Measurements from ENCODE around the gene RUFY3.
"Not testable (repeated sequence)": the region's sequence is repeated elsewhere in the genome, so short reads cannot be mapped to it uniquely, and the experiment has no call there.

DNA sequence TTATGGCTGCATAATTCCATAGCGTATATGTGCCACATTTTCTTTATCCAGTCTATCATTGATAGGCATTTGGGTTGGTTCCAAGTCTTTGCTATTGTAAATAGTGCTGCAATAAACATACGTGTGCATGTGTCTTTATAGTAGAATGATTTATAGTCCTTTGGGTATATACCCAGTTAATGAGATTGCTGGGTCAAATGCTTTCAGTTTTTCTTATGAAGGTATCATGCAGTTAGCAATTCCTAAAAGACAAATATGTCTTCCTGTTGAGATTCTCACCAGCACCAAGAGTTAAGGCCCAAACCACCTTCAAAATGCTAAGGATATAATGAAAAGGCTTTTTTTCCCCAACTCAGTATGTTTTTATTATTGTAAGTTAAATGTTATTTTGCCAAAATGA is 19.2 kb upstream of the RUFY3 start:
- TF ChIP-seq, protein P1, sequence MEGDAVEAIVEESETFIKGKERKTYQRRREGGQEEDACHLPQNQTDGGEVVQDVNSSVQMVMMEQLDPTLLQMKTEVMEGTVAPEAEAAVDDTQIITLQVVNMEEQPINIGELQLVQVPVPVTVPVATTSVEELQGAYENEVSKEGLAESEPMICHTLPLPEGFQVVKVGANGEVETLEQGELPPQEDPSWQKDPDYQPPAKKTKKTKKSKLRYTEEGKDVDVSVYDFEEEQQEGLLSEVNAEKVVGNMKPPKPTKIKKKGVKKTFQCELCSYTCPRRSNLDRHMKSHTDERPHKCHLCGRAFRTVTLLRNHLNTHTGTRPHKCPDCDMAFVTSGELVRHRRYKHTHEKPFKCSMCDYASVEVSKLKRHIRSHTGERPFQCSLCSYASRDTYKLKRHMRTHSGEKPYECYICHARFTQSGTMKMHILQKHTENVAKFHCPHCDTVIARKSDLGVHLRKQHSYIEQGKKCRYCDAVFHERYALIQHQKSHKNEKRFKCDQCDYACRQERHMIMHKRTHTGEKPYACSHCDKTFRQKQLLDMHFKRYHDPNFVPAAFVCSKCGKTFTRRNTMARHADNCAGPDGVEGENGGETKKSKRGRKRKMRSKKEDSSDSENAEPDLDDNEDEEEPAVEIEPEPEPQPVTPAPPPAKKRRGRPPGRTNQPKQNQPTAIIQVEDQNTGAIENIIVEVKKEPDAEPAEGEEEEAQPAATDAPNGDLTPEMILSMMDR (IDR thresholded peaks at IDR 0.05) = not testable (repeated sequence)
- not testable (repeated sequence) for TF ChIP-seq ZFX (IDR thresholded peaks at IDR 0.05; ENCODE audit: borderline replicate concordance)
